ENCODE results near the gene NUDCD3. TPM values are rescaled to one million over a fixed set of nuclear protein-coding genes. Genes with fewer than 3 reads are reported as not detected.

Gene NUDCD3
- total RNA-seq, 4 donors from 2014 or later, result 53.3 to 87.9 (median 73.2) TPM

- no peak overlapping the region for H3K4me3 ChIP-seq (ENCODE audit: low read depth, poor library complexity, severe bottlenecking)
- TF ChIP-seq CTCF (IDR thresholded peaks at IDR 0.05) (no peak), POLR2A (IDR thresholded peaks at IDR 0.05) (no peak)
- peak in 1 of 2 donors; percentile 71 for DNase-seq (ENCODE audit: low spot score in 2 of 2)
- intact Hi-C loops (cut with DNase I; ENCODE audit: low total_unique reads), result loop anchor here (10.0 kb wide), 1 partner anchor 61 kb away; no protein-coding TSS in a partner anchor
- WGBS, 2 donors, result 76 to 79% methylated on average over 12 of the region's 12 CpGs
Measured at GRCh38 chr7:44374007-44374763, 116.3 kb downstream of the NUDCD3 start.

- WGBS, 2 donors, result 69 to 81% methylated on average over 2 of the region's 2 CpGs
- intact Hi-C loops (cut with DNase I; ENCODE audit: low total_unique reads), result loop anchor here (10.0 kb wide), 1 partner anchor 61 kb away; no protein-coding TSS in a partner anchor
- DNase-seq (ENCODE audit: low spot score in 2 of 2), result peak in 1 of 2 donors; percentile 69
- H3K4me3 ChIP-seq (ENCODE audit: low read depth, poor library complexity, severe bottlenecking), result no peak overlapping the region
- TF ChIP-seq POLR2A (IDR thresholded peaks at IDR 0.05) (no peak), CTCF (IDR thresholded peaks at IDR 0.05) (no peak)
Measured at GRCh38 chr7:44373418-44373740, 117.1 kb downstream of the NUDCD3 start.

GRCh38 chr7:44372560-44373417, 117.7 kb downstream of the NUDCD3 start:
- H3K4me3 ChIP-seq (ENCODE audit: low read depth, poor library complexity, severe bottlenecking), result no peak overlapping the region
- no peak for DNase-seq (ENCODE audit: low spot score in 2 of 2)
- intact Hi-C loops (cut with DNase I; ENCODE audit: low total_unique reads), result loop anchor here (10.0 kb wide), 1 partner anchor 62 kb away; no protein-coding TSS in a partner anchor
- 84% methylated on average over 5 of the region's 5 CpGs for WGBS, 2 donors
- TF ChIP-seq CTCF (IDR thresholded peaks at IDR 0.05) (no peak), POLR2A (IDR thresholded peaks at IDR 0.05) (no peak)

DNA sequence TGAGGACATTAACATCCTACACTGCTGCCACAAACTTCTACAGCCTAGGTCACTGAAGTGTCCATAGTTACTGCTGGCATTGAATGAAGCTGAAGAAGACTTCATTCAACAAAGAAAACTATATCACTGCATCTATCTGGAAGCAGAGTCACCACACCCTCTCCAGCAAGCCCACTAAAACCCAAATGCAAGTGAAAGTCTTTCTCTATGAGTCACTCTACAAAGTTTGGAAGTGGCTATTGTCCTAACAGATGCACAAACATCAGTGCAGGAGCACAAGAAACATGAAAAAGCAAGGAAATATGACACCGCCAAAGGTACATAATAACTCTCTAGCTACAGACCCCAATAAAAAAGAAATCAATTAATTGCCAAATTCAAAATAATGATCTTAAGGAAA, 121.6 kb downstream of the NUDCD3 start:
- intact Hi-C loops (cut with DNase I; ENCODE audit: low total_unique reads), result no loop called here
- no peak for DNase-seq (ENCODE audit: low spot score in 2 of 2)
- 100% methylated on average over 1 of the region's 1 CpG for WGBS, 2 donors

GRCh38 chr7:44368455-44368854, 122.0 kb downstream of the NUDCD3 start:
- intact Hi-C loops (cut with DNase I; ENCODE audit: low total_unique reads), result no loop called here
- no peak overlapping the region for H3K4me3 ChIP-seq (ENCODE audit: low read depth, poor library complexity, severe bottlenecking)
- TF ChIP-seq POLR2A (IDR thresholded peaks at IDR 0.05) (no peak), CTCF (IDR thresholded peaks at IDR 0.05) (no peak)
- DNase-seq (ENCODE audit: low spot score in 2 of 2), result no peak

More for the DNA sequence above, 121.6 kb downstream of the NUDCD3 start:
- H3K4me3 ChIP-seq (ENCODE audit: low read depth, poor library complexity, severe bottlenecking), result no peak overlapping the region
- TF ChIP-seq POLR2A (IDR thresholded peaks at IDR 0.05) (no peak), CTCF (IDR thresholded peaks at IDR 0.05) (no peak)
